Lung microvascular endothelial cell (primary cell): Measurements from ENCODE around the gene PWWP2B. TPM values are rescaled to one million over a fixed set of nuclear protein-coding genes. Genes with fewer than 3 reads are reported as not detected.
"Not testable (repeated sequence)": the region's sequence is repeated elsewhere in the genome, so short reads cannot be mapped to it uniquely, and the experiment has no call there.

ENCODE experiments used
- DNase-seq, 2 donors: peaks; one replicate each; pipeline versions ENCODE4 v3.0.0 to v3.0.0-alpha.2; 2010; ENCODE audit warnings: low read depth in 2 of 2
- total RNA-seq: library from RNA; depleted of rRNA; stranded (reverse); fragments of >200 nt; gene quantifications from 2 replicates; pipeline ENCODE4 v1.2.1, GENCODE V29; 2014

Gene PWWP2B
- total RNA-seq, 1 donor from 2014 or later, result 9.1 TPM

DNA sequence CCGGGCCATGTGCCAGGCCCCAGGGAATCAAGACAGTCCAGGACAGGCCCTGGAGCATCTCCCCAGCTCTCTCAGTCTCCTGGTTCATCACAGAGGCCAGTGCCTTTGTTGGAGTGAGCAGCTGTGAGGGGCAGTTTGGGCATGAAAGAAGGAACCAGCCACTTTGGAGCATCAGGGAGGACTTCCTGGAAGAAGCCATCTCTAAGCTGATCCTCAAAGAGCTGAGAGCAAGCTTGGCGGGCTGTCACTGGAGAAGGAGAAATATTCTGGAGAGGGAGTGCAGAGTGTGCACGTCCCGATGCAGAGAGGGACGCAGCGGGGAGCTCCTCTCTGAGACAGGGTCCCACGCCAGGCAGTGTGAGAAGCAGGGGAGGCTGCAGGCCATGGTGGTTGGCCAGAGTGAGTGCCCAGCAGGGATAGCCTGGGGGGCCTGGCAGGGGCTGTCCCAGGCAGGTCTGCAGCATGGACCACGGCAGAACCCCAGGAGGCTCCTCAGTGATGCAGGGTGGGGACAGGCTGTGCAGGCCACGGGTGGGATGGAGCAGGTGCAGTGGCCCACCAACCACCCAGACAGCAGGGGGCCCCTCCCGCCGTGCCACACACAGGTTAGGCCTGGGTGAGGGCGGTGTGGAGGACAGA lies 34.7 kb downstream of the PWWP2B start:
- no peak for DNase-seq

DNA sequence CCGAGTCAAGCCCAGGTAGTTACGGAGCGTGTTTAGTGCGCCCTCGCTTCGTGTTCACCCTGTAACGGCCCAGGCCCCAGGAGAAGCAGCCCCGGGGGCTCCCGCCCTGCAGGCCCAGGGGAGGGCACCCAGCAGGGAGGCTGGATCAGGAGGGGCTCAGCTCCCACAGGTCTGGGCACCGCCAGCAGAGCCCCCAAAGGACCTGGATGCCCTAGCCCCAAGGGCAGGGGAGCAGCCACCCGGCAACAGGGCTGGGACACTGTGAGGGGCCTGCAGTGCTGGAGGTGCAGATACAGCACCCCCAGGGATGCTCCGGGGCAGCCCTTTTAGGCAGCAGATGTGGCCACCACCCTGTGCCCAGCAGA lies 35.2 kb downstream of the PWWP2B start:
- DNase-seq, result no peak

- DNase-seq, result no peak
Observed at GRCh38 chr10:132433671-132434340, 36.8 kb downstream of the PWWP2B start.

DNA sequence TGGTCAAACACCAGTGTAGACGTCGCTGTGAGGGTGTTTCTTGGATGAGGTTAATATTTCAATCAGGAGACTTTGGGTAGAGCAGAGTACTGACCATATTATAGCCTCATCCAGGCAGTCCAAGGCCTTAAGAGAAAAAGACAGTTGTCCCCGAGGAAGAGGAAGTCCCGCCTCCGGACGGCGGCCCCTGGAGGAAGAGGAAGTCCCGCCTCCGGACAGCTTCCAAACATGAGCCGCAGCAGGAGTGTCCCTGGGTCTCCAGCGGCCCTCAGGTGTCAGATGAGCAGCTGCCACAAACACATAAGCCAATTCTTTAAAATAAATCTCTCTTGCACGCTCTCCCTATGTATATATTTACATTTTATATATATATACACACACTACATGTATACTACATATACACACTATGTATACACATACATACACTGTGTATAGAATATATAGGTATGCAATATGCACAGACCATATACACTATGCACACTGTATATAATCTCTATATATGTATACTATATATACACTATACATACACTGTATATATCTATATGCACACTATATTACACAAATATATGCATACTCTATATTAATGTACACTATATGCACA lies 37.5 kb downstream of the PWWP2B start:
- peak; percentile 38 to 49 for DNase-seq

DNA sequence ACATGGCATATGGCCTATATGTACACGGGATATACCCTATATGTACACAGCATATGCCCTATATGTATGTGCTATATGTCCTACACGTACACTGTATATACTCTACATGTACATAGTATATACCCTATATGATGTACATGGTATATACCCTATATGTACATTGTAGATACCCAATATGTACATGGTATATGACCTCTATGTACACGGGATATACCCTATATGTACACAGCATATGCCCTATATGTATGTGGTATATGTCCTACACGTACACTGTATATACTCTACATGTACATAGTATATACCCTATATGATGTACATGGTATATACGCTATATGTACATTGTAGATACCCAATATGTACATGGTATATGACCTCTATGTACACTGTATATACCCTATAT lies 38.3 kb downstream of the PWWP2B start:
- not testable (repeated sequence) for DNase-seq

- DNase-seq, result not testable (repeated sequence)
Observed at GRCh38 chr10:132436096-132436495, 39.1 kb downstream of the PWWP2B start.

DNA sequence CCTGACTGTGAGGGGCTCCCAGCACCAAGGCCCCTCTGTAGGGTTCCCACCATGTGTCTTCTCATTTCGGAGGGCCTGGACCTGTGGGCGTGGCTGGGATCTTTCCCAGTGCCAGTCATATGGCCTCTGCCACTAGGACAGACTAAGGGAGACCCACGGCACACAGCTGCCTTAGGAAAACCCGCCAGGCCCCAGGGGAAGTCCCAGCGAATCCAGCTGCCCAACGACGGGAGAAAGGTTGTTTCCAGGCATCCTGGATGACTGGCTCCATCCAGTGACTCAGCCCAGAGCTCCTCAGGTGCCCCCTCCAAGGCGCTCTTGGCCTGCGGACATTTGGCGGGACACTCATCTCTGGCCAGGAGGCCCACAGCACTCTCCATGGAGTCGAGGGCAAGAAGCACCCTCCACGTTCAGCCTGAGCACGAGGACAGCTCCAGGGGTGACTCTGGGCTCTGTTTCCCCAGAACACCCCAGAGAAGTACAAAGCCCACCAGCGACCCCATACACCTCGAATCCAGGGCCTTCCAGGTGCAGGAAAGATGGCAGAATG lies 39.9 kb downstream of the PWWP2B start:
- no peak for DNase-seq

DNA sequence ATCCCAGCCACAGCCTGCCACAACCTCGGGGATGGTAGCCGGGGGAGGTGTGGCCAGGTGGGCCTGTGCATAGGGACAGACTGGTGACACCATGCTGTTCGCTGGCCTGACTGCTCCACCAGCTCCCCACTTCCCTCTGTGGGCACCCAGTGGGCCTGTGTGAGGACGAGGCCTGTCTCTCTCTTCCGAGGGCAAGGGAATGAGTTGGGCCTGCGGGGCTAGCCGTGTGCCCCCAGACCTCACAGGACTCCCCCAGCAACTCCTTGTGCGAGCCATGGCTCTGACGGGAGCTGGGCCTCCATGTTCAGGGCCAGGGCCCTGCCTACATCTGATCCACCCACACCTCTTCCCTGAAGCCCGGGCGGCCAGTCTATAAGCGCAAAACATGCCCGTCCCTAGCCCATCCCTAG lies 40.5 kb downstream of the PWWP2B start:
- no peak for DNase-seq

DNA sequence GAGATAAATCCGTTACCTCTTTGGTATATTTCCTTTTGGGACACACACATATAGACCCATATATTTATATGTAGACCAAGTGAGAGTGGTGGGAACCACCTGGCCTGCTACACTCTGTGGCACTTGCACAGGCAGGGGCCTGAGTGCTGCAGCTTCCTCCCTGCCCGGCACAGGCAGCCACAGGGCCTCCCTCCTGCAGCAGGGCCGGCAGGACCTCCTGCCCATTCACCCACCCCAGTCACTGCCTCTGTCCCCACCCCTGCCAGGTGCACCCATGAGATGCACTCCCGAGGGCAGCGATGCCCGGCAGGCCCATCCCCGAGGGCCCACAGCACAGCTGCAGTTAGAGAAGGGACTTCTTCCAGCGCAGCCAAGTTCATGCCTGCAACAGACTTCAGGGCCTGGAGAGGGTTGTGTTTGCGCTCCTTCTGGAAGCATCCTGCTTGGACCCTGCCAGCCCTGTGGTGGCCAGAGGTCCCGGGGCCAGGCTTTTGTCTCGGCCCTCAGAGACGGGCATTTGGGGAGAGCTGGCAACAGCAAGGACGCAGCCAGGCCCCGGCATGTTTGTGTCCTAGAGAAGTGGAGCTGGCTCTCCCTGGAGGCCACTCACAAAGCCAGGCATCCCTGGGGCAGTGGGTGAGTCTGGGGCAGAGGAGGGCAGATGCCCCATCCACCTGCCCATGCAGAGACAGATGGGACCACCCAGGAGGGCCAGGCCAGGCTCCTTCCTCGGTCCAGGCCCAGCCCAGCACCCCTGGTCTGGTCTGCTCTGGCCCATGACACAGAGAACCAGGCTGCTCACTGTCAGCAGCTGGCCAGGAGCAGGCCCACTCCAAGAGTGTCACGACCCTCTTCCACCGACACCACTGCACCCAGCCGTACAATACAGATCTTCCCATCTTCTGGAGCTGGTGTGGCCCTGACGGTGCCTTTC lies 41.4 kb downstream of the PWWP2B start:
- no peak for DNase-seq

DNA sequence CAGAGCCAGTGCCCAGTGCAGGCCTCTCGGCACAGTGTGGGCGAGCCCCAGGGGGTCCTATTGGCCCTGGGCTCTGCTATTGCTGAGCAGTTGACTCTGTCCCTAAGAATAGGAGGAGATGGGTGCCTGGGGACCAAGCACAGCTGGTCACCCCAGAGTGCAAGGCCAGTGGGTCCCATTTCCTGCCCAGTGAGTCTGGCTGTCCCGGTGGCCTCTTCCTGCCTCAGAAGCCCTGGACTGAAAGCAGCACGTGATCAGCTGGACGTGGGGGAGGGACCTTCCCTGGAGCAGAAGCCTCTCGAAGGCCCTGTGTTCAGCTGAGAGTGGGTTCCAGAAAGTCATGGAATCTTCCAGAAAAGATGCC lies 42.0 kb downstream of the PWWP2B start:
- peak; percentile 17 to 40 for DNase-seq

GRCh38 chr10:132439424-132440163 lies 42.6 kb downstream of the PWWP2B start:
- no peak for DNase-seq

- DNase-seq, result no peak
Observed at GRCh38 chr10:132440791-132441565, 44.0 kb downstream of the PWWP2B start.

- no peak for DNase-seq
Observed at GRCh38 chr10:132441818-132442524, 45.0 kb downstream of the PWWP2B start.

- no peak for DNase-seq
Observed at GRCh38 chr10:132442636-132443035, 45.6 kb downstream of the PWWP2B start.

- DNase-seq, result peak; percentile 39 to 56
Observed at GRCh38 chr10:132443605-132443982, 46.6 kb downstream of the PWWP2B start.

- no peak for DNase-seq
Observed at GRCh38 chr10:132443983-132444876, 47.2 kb downstream of the PWWP2B start.

DNA sequence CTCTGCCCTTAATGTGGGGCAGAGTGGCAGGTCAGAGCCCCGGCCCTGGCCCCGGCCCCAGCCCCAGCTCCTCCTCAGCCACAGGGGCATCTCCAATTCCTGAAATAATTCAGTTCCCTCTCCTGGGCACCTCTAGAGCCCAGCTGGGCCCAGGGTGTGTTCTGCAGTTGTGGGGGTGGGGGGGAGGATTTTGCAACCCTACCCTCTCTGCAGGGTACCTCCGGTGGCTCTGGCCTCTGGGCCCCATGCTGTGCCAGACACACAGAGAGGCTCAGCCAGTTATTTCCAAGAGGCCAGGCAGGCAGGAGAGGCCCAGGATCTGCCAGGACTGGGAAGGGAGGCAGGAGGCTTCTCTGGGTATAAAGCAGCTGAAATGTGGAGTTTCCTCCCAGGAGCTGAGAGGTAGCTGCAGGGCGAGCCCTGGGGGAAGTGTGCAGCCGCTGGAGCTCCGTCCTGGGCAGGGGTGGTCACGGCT lies 47.9 kb downstream of the PWWP2B start:
- no peak for DNase-seq

DNA sequence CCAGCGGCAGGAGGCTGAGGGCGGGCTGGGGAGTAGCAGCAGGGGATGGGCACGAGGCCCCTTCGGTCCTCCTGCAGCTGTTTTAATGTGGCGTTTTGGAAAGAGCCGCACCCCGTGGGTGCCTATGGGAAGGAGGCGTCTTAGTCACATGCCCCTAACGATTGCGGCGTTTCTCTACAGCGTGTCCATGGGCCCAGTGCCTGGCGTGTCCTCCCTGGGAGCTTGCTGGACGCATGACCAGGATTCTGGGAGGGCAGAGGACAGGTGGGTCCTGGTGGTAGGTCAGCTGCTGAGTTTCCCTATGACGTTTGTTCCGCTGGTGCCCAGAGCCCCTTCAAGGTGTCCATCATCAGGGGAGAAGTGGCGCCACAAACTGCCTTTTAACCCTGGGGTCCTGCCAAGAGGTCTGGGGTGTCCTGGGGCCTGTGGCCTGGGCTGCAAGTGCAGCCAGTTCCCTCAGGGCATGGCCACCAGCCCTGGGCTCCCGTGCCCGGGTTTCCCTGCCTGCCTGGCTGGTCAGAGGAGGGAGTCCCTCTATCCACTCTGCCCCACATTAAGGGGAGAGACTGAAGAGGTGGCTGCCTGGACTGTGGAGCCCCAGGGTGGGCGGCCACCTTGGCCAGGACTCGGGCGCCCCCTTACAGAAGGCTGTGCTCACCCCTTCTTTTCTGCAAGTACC lies 48.7 kb downstream of the PWWP2B start:
- DNase-seq, result no peak
